ENCODE measurements around the gene KIAA1671.

The KIAA1671 gene

DNA sequence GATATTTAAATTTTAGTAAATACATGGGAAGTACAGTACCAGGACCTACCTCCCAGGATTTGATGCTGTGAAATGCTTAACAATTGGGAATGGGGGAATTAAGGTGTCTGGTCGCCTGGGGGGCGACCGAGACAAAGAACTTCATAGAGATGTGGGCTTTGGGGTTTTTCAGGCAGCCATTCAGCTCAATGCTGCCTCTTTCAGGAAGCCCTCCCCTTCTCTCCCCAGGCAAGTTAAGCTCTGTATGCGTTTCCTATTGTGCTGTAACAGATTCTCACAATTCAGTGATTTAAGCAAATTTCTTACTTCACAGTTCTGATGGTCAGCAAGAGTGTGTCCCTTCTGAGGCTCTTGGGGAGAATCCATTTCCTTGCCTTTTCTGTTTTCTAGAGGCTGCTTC, 53.8 kb downstream of the KIAA1671 start:
- Histone ChIP-seq H3K9ac (ENCODE audit: low read depth, low read length) (no peak overlapping the region), H3K27me3 (ENCODE audit: control insufficient read depth, insufficient read depth, low read length) (no peaks in the 10 kb centered on the region), H3K9me3 (ENCODE audit: control insufficient read depth, insufficient read depth, low read length) (no peaks in the 10 kb centered on the region), H3K4me1 (ENCODE audit: control insufficient read depth, insufficient read depth, low read length) (peaks cover 8% of the 10 kb centered on the region), H3K36me3 (ENCODE audit: control insufficient read depth, insufficient read depth, low read length) (no peaks in the 10 kb centered on the region), H3K4me3 (ENCODE audit: low read depth, low read length) (no peak overlapping the region)

DNA sequence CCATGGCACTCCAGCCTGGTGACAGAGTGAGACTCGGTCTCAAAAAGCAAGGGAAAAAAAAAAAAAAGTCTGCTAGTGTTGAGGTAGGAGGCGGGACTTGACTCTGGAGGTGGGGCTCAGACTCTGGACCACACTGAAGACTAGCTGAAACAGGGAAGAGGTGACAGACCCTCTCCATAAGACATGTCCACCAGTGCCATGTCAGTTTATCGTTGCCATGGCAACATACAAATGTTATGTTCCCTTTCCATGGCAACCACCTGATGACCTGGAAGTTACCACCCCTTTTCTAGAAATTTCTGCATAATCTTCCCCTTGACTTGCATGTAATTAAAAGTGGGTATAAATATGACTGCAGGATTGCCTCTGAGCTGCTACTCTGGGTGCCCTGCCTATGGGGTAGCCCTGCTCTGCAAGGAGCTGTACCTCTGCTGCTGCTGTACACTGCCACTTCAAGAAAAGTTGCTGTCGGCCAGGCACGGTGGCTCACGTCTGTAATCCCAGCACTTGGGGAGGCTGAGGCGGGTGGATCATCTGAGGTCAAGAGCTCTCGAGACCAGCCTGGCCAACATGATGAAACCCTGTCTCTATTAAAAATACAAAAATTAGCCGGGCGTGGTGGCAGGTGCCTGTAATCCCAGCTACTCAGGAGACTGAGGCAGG, 55.1 kb downstream of the KIAA1671 start:
- no peak overlapping the region for H3K9ac ChIP-seq (ENCODE audit: low read depth, low read length)
- no peaks in the 10 kb centered on the region for H3K9me3 ChIP-seq (ENCODE audit: control insufficient read depth, insufficient read depth, low read length)
- H3K36me3 ChIP-seq (ENCODE audit: control insufficient read depth, insufficient read depth, low read length) = no peaks in the 10 kb centered on the region
- H3K27me3 ChIP-seq (ENCODE audit: control insufficient read depth, insufficient read depth, low read length) = no peaks in the 10 kb centered on the region
- no peak overlapping the region for H3K4me3 ChIP-seq (ENCODE audit: low read depth, low read length)
- H3K4me1 ChIP-seq (ENCODE audit: control insufficient read depth, insufficient read depth, low read length) = peaks cover 8% of the 10 kb centered on the region

DNA sequence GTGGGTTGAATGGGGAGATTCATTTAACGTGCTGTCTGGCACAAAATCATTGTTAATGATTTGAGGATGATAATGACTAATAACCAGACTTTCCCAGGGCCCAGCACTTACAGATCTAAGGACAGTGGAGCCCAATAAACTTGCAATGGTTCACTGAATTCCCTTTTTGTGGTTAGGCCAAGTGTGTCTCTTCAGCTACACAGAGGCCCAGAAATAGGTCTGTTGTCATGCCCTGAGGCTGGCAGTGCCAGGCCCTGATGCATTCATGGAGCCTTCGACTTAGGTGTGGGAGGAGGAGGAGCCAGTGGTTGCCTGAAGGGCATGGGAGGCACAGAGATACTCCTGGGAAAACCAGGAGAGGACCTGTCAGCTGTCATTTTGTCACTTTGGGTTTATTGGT, 56.1 kb downstream of the KIAA1671 start:
- Histone ChIP-seq H3K9ac (ENCODE audit: low read depth, low read length) (no peak overlapping the region), H3K4me1 (ENCODE audit: control insufficient read depth, insufficient read depth, low read length) (peaks cover 11% of the 10 kb centered on the region), H3K36me3 (ENCODE audit: control insufficient read depth, insufficient read depth, low read length) (no peaks in the 10 kb centered on the region), H3K4me3 (ENCODE audit: low read depth, low read length) (no peak overlapping the region), H3K9me3 (ENCODE audit: control insufficient read depth, insufficient read depth, low read length) (no peaks in the 10 kb centered on the region), H3K27me3 (ENCODE audit: control insufficient read depth, insufficient read depth, low read length) (no peaks in the 10 kb centered on the region)

DNA sequence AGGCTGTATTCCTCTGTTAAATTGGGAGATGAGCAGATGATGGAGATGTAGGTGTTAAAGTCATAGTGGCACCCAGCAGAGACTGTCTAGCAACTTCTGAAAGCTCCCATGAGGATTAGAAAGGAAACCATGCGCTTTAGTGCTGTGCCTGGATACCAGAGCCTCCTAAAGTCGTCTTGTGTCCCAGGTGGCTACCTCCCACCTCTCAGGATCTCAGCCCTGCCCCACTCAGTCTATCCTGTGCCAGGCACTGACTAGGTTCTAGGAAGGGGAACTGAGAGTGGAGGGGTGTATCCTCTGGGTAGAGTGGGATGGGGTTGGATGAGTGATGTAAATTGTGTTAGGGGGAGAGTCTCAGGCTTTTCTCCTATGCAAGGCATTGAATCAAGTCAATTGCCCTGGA, 60.2 kb downstream of the KIAA1671 start:
- Histone ChIP-seq H3K4me1 (ENCODE audit: control insufficient read depth, insufficient read depth, low read length) (peaks cover 3% of the 10 kb centered on the region), H3K4me3 (ENCODE audit: low read depth, low read length) (no peak overlapping the region), H3K27me3 (ENCODE audit: control insufficient read depth, insufficient read depth, low read length) (no peaks in the 10 kb centered on the region), H3K9me3 (ENCODE audit: control insufficient read depth, insufficient read depth, low read length) (no peaks in the 10 kb centered on the region), H3K36me3 (ENCODE audit: control insufficient read depth, insufficient read depth, low read length) (no peaks in the 10 kb centered on the region), H3K9ac (ENCODE audit: low read depth, low read length) (no peak overlapping the region)

DNA sequence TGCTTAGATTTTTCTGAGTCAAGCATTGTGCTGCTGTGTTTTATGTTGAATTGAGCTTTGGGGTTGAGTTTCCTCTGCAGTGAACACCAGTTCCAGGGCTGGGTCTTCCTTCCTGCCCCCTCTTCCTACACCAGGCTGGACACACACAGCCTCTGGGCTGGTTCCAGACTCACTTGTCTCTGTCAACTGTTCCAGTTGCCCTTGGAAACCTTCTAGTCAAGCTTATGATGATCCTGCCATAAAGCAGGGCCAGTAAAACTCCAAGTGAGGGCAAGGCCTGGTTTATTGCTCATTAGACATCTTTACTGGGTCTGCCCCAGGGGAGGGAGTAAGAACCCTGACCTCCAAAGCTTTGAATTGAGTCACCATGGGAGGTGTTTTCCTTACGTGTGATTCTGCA, 61.1 kb downstream of the KIAA1671 start:
- Histone ChIP-seq H3K36me3 (ENCODE audit: control insufficient read depth, insufficient read depth, low read length) (no peaks in the 10 kb centered on the region), H3K9ac (ENCODE audit: low read depth, low read length) (no peak overlapping the region), H3K4me1 (ENCODE audit: control insufficient read depth, insufficient read depth, low read length) (peaks cover 3% of the 10 kb centered on the region), H3K4me3 (ENCODE audit: low read depth, low read length) (no peak overlapping the region), H3K27me3 (ENCODE audit: control insufficient read depth, insufficient read depth, low read length) (no peaks in the 10 kb centered on the region), H3K9me3 (ENCODE audit: control insufficient read depth, insufficient read depth, low read length) (no peaks in the 10 kb centered on the region)

DNA sequence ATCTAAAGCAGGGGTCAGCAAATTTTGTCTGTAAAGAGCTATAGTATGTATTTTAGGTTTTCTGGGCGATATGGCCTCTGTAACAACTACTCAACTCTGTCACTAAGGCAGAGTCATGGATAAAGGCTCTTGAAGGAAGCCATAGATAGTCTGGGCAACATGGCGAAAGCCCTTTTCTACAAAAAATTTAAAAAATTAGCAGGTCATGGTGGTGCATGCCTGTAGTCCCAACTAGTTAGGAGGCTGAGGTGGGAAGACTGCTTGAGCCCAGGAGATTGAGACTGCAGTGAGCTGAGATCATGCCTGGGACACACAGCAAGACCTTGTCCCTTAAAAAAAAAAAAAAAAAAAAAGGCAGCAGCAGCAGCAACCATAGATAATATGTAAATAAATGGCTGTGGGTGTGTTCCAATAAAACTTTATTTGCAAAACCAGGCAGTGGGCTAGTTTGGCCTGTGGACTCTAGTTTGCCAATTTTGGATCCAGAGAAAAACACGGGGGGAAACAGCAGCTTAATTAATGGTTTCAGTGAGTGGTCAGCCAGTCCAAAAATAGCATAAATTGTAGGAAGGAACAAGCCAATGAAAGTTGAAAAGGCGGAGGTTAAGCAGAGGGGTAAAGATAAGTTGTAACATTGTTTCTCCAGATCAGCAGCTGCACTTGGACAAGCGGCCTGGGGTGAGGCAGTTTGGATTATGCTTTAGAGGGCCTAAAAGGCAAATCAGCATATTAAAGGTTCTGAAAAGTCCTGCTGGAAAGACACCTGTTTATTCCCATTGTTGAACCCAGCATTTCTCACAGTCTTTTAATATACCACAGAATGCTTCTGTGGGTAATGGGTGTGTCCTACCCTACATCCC, 62.6 kb downstream of the KIAA1671 start:
- no peak overlapping the region for H3K4me3 ChIP-seq (ENCODE audit: low read depth, low read length)
- H3K4me1 ChIP-seq (ENCODE audit: control insufficient read depth, insufficient read depth, low read length) = peaks cover 3% of the 10 kb centered on the region
- no peaks in the 10 kb centered on the region for H3K27me3 ChIP-seq (ENCODE audit: control insufficient read depth, insufficient read depth, low read length)
- no peaks in the 10 kb centered on the region for H3K9me3 ChIP-seq (ENCODE audit: control insufficient read depth, insufficient read depth, low read length)
- H3K9ac ChIP-seq (ENCODE audit: low read depth, low read length) = no peak overlapping the region
- no peaks in the 10 kb centered on the region for H3K36me3 ChIP-seq (ENCODE audit: control insufficient read depth, insufficient read depth, low read length)

DNA sequence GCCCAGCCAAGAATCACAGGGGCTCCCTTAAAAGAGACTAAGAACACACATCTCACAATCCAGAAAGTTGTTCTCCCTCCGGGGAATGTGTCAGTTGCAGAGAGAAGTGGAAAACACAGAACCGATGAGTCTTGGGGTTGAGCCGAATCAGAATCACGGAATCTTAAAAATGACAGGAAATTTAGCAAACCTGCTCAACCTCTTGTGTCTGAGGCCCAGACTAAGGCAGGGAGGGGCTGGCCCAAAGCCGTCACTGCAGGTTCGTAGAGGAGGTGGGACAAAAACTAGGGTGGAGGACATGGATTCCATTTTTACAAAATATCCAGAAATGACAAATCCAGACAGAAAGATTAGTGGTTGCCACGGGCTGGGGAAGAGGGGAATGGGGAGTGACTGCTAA, 63.8 kb downstream of the KIAA1671 start:
- Histone ChIP-seq H3K27me3 (ENCODE audit: control insufficient read depth, insufficient read depth, low read length) (no peaks in the 10 kb centered on the region), H3K4me3 (ENCODE audit: low read depth, low read length) (no peak overlapping the region), H3K9ac (ENCODE audit: low read depth, low read length) (no peak overlapping the region), H3K9me3 (ENCODE audit: control insufficient read depth, insufficient read depth, low read length) (no peaks in the 10 kb centered on the region), H3K36me3 (ENCODE audit: control insufficient read depth, insufficient read depth, low read length) (no peaks in the 10 kb centered on the region), H3K4me1 (ENCODE audit: control insufficient read depth, insufficient read depth, low read length) (peaks cover 3% of the 10 kb centered on the region)

DNA sequence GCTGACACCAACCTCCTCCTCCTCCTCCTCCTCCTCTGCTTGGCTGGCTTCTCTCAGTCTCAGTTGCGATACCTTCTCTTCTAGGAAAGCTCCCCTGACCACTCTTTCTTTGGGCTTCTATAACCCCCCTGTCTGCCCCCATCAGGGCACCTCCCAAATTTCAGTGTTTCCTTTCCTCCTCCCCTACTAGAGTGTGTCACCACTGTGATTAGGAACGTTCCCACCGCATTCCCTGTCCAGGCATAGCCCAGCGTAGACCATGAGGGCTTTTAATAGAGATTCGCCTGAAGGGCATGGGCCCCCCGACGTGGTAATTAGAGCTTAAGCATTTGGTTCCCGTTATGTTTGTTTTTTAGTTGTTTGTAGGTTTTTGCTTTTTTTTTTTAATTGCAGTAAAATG, 65.5 kb downstream of the KIAA1671 start:
- no peak overlapping the region for H3K4me3 ChIP-seq (ENCODE audit: low read depth, low read length)
- H3K4me1 ChIP-seq (ENCODE audit: control insufficient read depth, insufficient read depth, low read length) = peaks cover 2% of the 10 kb centered on the region
- H3K9ac ChIP-seq (ENCODE audit: low read depth, low read length) = no peak overlapping the region
- H3K27me3 ChIP-seq (ENCODE audit: control insufficient read depth, insufficient read depth, low read length) = no peaks in the 10 kb centered on the region
- no peaks in the 10 kb centered on the region for H3K9me3 ChIP-seq (ENCODE audit: control insufficient read depth, insufficient read depth, low read length)
- no peaks in the 10 kb centered on the region for H3K36me3 ChIP-seq (ENCODE audit: control insufficient read depth, insufficient read depth, low read length)

DNA sequence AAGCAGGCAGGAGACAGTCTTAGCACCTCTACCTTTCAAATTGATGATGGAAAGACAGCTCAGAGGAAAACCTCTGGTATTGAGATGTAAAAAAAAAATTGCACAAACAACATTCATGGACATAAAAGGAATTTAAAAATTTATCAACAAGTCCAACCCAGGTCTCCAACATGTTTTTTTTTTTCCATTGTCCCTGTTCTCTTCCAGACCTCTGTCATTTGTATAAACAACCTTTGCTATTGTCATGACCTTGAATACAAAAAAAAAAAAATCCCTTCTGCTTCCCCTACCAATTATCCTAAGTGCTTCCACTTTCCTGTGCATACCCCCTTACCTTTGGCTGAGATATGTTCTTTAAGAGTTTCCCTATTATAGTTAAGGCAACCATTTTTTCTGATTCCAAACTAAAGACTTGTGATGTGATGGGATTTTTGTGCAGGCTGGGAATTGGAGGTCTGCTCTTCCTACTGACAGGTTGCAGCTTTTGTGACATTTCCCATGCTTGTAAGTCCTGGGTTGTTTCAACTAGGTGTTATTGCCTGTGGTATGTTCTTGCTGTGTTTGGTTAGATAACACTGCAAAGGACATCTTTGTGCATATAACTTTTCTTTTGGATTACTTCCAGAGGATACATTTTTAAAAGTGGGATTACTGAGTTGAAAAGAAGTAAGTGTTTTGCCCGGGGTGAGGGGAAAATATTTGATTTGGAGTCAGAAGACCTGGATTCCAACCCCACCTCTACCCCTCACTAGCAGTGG, 67.1 kb downstream of the KIAA1671 start:
- H3K9ac ChIP-seq (ENCODE audit: low read depth, low read length) = no peak overlapping the region
- H3K9me3 ChIP-seq (ENCODE audit: control insufficient read depth, insufficient read depth, low read length) = no peaks in the 10 kb centered on the region
- H3K27me3 ChIP-seq (ENCODE audit: control insufficient read depth, insufficient read depth, low read length) = no peaks in the 10 kb centered on the region
- H3K4me3 ChIP-seq (ENCODE audit: low read depth, low read length) = no peak overlapping the region
- no peaks in the 10 kb centered on the region for H3K4me1 ChIP-seq (ENCODE audit: control insufficient read depth, insufficient read depth, low read length)
- H3K36me3 ChIP-seq (ENCODE audit: control insufficient read depth, insufficient read depth, low read length) = no peaks in the 10 kb centered on the region

DNA sequence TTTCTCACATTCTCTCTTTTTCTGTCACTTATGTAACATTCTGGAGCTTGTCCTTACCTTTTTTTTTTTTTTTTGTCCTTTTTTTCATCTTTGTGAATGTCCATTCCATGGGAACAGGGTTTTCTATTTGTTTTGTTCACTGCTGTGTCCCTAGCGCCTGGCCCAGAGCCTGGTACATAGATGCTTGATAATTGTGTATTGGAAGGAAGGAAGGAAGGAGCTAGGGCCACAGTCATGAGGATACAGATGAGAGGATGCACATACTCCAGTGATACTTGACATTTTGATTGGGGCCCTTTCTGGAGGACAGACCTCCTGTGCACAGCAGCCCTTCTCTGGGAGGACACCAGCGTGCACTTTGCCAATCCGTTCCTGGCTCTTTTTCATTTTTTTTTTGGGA, 68.9 kb downstream of the KIAA1671 start:
- Histone ChIP-seq H3K36me3 (ENCODE audit: control insufficient read depth, insufficient read depth, low read length) (no peaks in the 10 kb centered on the region), H3K4me1 (ENCODE audit: control insufficient read depth, insufficient read depth, low read length) (no peaks in the 10 kb centered on the region), H3K4me3 (ENCODE audit: low read depth, low read length) (no peak overlapping the region), H3K27me3 (ENCODE audit: control insufficient read depth, insufficient read depth, low read length) (no peaks in the 10 kb centered on the region), H3K9ac (ENCODE audit: low read depth, low read length) (no peak overlapping the region), H3K9me3 (ENCODE audit: control insufficient read depth, insufficient read depth, low read length) (no peaks in the 10 kb centered on the region)

DNA sequence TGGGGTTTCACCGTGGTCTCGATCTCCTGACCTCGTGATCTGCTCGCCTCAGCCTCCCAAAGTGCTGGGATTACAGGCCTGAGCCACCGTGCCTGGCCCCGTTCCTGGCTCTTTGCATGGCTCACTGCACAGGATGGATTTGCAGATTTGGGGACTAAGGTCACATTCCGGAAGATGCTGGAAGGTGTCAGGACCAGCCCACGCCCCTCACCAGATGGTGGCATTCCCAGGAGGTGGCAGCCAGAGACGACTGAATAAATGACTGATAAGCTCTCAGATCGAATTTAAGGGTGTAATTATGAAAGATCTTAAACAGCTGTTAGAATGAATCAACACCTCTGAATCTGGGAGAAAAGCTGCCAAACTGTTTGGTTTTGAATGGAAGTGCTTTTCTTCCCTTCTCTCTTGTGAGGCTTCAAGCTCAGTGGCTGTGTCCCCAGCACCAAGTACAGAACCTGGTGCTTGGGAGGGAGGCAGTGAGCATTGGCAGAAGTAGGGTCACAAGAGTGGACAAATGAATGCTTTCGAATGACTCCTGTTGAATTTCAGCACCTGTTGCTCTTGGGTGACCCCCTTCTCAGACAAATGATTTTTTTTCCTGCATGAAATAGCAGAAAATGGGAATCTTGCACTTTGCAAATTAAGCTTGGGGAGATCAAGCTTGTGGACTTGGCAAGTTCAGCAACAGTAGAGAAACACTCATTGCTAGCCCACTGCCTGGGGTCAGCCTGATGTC, 69.6 kb downstream of the KIAA1671 start:
- peaks cover under 1% of the 10 kb centered on the region for H3K4me1 ChIP-seq (ENCODE audit: control insufficient read depth, insufficient read depth, low read length)
- H3K27me3 ChIP-seq (ENCODE audit: control insufficient read depth, insufficient read depth, low read length) = no peaks in the 10 kb centered on the region
- no peaks in the 10 kb centered on the region for H3K9me3 ChIP-seq (ENCODE audit: control insufficient read depth, insufficient read depth, low read length)
- H3K36me3 ChIP-seq (ENCODE audit: control insufficient read depth, insufficient read depth, low read length) = no peaks in the 10 kb centered on the region
- no peak overlapping the region for H3K4me3 ChIP-seq (ENCODE audit: low read depth, low read length)
- no peak overlapping the region for H3K9ac ChIP-seq (ENCODE audit: low read depth, low read length)
